SK-N-SH (cell line): Measurements from ENCODE around the gene SH2D3C. TPM values are rescaled to one million over a fixed set of nuclear protein-coding genes. Genes with fewer than 3 reads are reported as not detected.

ENCODE experiments used
- CTCF ChIA-PET: fragments of 300-600, 350-600 bp; formaldehyde crosslinking; extraction: SDS; loops from one replicate; lab custom pipeline; 2021; lab: Yijun Ruan, JAX
- POLR2A ChIA-PET: fragments of 350-600 bp; sonication (Branson Sonifier 250); formaldehyde crosslinking; extraction: SDS; loops from one replicate; lab custom pipeline; 2020; ENCODE audit warnings: antibody characterized with exemption, inconsistent platforms; lab: Yijun Ruan, JAX
- DNase-seq: peaks from one replicate; pipeline ENCODE4 v3.0.0; 2012
- H2AFZ ChIP-seq: fragments of 200-600 bp; sonication (generic); 2 replicates; pipeline ENCODE4 v1.8.1; 2016; ENCODE audit warnings: antibody characterized with exemption, mild to moderate bottlenecking, low read depth
- H3F3A ChIP-seq: fragments of 200-600 bp; sonication (generic); replicated peaks from 2 replicates; pipeline ENCODE3; 2016; ENCODE audit warnings: antibody characterized with exemption, mild to moderate bottlenecking; ENCODE audit not compliant: insufficient read depth
- H3K27ac ChIP-seq, 2 experiments: fragments of 200-500 bp in 1 of 2; fragments of 200-600 bp in 1 of 2; sonication (Bioruptor generic) in 1 of 2; sonication (generic), shearing (Covaris generic) in 1 of 2; 2 replicates each; pipeline versions ENCODE4 v1.5.1 to v1.6.1; 2014 to 2016; ENCODE audit warnings: low read depth in 2 of 2, inconsistent platforms in 1 of 2, low read length in 1 of 2, mild to moderate bottlenecking in 1 of 2, mixed read lengths in 1 of 2
- H3K27me3 ChIP-seq: fragments of 200-600 bp; sonication (generic), shearing (Covaris generic); 2 replicates; pipeline ENCODE4 v1.6.1; 2016; ENCODE audit warnings: mixed run types; ENCODE audit not compliant: insufficient read depth
- H3K36me3 ChIP-seq, 2 experiments: fragments of 200-500 bp in 1 of 2; fragments of 200-600 bp in 1 of 2; sonication (Bioruptor generic) in 1 of 2; sonication (generic) in 1 of 2; replicated peaks in 1 of 2; 2 replicates each; pipeline versions ENCODE3 to v1.5.1; 2014 to 2016; ENCODE audit warnings: low read length in 1 of 2, mild to moderate bottlenecking in 1 of 2; ENCODE audit not compliant: insufficient read depth in 2 of 2, control insufficient read depth in 1 of 2
- H3K4me1 ChIP-seq, 2 experiments: fragments of 200-500 bp in 1 of 2; fragments of 200-600 bp in 1 of 2; sonication (Bioruptor generic) in 1 of 2; sonication (generic), shearing (Covaris generic) in 1 of 2; 2 replicates each; pipeline versions ENCODE4 v1.5.1 to v1.6.1; 2014 to 2016; ENCODE audit warnings: low read depth in 1 of 2, low read length in 1 of 2, mixed run types in 1 of 2; ENCODE audit not compliant: insufficient read depth in 2 of 2, control insufficient read depth in 1 of 2
- H3K4me2 ChIP-seq: fragments of 200-600 bp; sonication (generic), shearing (Covaris generic); 2 replicates; pipeline ENCODE4 v1.6.1; 2017; ENCODE audit warnings: mixed run types
- H3K4me3 ChIP-seq, 2 experiments: fragments of 200-500 bp in 1 of 2; fragments of 200-600 bp in 1 of 2; sonication (Bioruptor generic) in 1 of 2; sonication (generic), shearing (Covaris generic) in 1 of 2; 2 replicates each; pipeline versions ENCODE4 v1.5.1 to v1.8.1; 2014 to 2016; ENCODE audit warnings: low read depth in 2 of 2, inconsistent platforms in 1 of 2, low read length in 1 of 2, mild to moderate bottlenecking in 1 of 2, mixed read lengths in 1 of 2, moderate library complexity in 1 of 2
- H3K79me2 ChIP-seq: fragments of 200-600 bp; sonication (generic); 2 replicates; pipeline ENCODE4 v1.8.1; 2017; ENCODE audit warnings: mild to moderate bottlenecking; ENCODE audit not compliant: insufficient read depth
- H3K9ac ChIP-seq: fragments of 200-600 bp; sonication (generic); 2 replicates; pipeline ENCODE4 v1.6.1; 2017; ENCODE audit warnings: mixed run types
- H3K9me2 ChIP-seq: fragments of 200-600 bp; sonication (generic); 2 replicates; pipeline ENCODE4 v1.6.1; 2017; ENCODE audit warnings: mixed run types
- H3K9me3 ChIP-seq: fragments of 200-600 bp; sonication (generic); 2 replicates; pipeline ENCODE4 v1.6.1; 2017; ENCODE audit warnings: mixed run types, mild to moderate bottlenecking, moderate library complexity
- H4K20me1 ChIP-seq: fragments of 200-600 bp; sonication (generic); 2 replicates; pipeline ENCODE4 v1.6.1; 2017; ENCODE audit warnings: mild to moderate bottlenecking, mixed run types; ENCODE audit not compliant: insufficient read depth
- CHD2 ChIP-seq: fragments of 150-350 bp; IDR thresholded peaks from 2 replicates; pipeline ENCODE4 v1.6.1; 2018; ENCODE audit warnings: low read length; ENCODE audit not compliant: partially characterized antibody
- EP300 ChIP-seq, 2 experiments: IDR thresholded peaks; 2 replicates each; pipeline versions ENCODE4 v1.4.0 to v1.6.1; 2012; ENCODE audit warnings: borderline replicate concordance in 1 of 2, low read depth in 1 of 2, low read length in 1 of 2
- EZH2phosphoT487 ChIP-seq: fragments of 200-600 bp; sonication (generic); IDR thresholded peaks from 2 replicates; pipeline ENCODE4 v1.6.1; 2017; ENCODE audit warnings: low read depth, mixed run types, mild to moderate bottlenecking, antibody characterized with exemption, moderate library complexity, borderline replicate concordance
- FOXJ3 ChIP-seq: sonication (generic); formaldehyde crosslinking; IDR thresholded peaks from 2 replicates; pipeline ENCODE4 v1.5.1; 2020; ENCODE audit warnings: mild to moderate bottlenecking, missing genetic modification reagents
- GATA2 ChIP-seq: sonication (generic); formaldehyde crosslinking; IDR thresholded peaks from 2 replicates; pipeline ENCODE4 v1.5.0; 2020; ENCODE audit warnings: mild to moderate bottlenecking, missing genetic modification reagents
- IRF3 ChIP-seq: fragments of 150-350 bp; IDR thresholded peaks from 2 replicates; pipeline ENCODE4 v1.6.1; 2016; ENCODE audit warnings: mild to moderate bottlenecking, low read depth, low read length
- MAX ChIP-seq: IDR thresholded peaks from 2 replicates; pipeline ENCODE4 v1.4.0; 2012; ENCODE audit warnings: low read depth
- MEF2A ChIP-seq: IDR thresholded peaks from 2 replicates; pipeline ENCODE4 v1.4.0; 2012; ENCODE audit warnings: low read depth, borderline replicate concordance
- NFIC ChIP-seq: IDR thresholded peaks from 2 replicates; pipeline ENCODE4 v1.4.0; 2012; ENCODE audit warnings: borderline replicate concordance
- PBX3 ChIP-seq: IDR thresholded peaks from 2 replicates; pipeline ENCODE4; 2012
- RCOR1 ChIP-seq: fragments of 150-350 bp; IDR thresholded peaks from 2 replicates; pipeline ENCODE4 v1.6.1; 2017; ENCODE audit warnings: antibody characterized with exemption, low read length
- REST ChIP-seq: IDR thresholded peaks from 2 replicates; pipeline ENCODE4 v1.6.1; 2012; ENCODE audit warnings: mild to moderate bottlenecking, low read depth, low read length, moderate library complexity
- RFX5 ChIP-seq: IDR thresholded peaks from 2 replicates; pipeline ENCODE4 v1.6.1; 2012; ENCODE audit warnings: mild to moderate bottlenecking, improper control_type of control experiment, low read length
- RXRA ChIP-seq: IDR thresholded peaks from 2 replicates; pipeline ENCODE4 v1.4.0; 2012; ENCODE audit warnings: low read depth, mild to moderate bottlenecking, borderline replicate concordance
- SIN3A ChIP-seq: IDR thresholded peaks from 2 replicates; pipeline ENCODE4 v1.6.1; 2012; ENCODE audit warnings: low read depth, mild to moderate bottlenecking, low read length, moderate library complexity, borderline replicate concordance
- TEAD4 ChIP-seq: IDR thresholded peaks from 2 replicates; pipeline ENCODE4 v1.4.0; 2012; ENCODE audit warnings: mild to moderate bottlenecking, borderline replicate concordance; ENCODE audit not compliant: insufficient read depth
- USF1 ChIP-seq: IDR thresholded peaks from 2 replicates; pipeline ENCODE4 v1.4.0; 2012; ENCODE audit warnings: low read depth, borderline replicate concordance
- USF2 ChIP-seq: fragments of 150-350 bp; IDR thresholded peaks from 2 replicates; pipeline ENCODE4 v1.6.1; 2017; ENCODE audit warnings: antibody characterized with exemption, low read length, low read depth, borderline replicate concordance
- WGBS: methylation state at CpG from one replicate; pipeline ENCODE4 v1.1.6; 2017; ENCODE audit warnings: low lambda C conversion rate; 5-methylcytosine and 5-hydroxymethylcytosine counted together
- polyA plus RNA-seq, 3 experiments: library from polyadenylated mRNA; depleted of rRNA; stranded (reverse); fragments of >200 nt; gene quantifications; 2 replicates each; pipeline ENCODE4 v1.2.3, GENCODE V29; 2012

Gene SH2D3C
- polyA plus RNA-seq, 1 of the 3 experiments (the other 2 are of a cell fraction) = 0.15 TPM

GRCh38 chr9:127714951-127715469 lies 63.5 kb downstream of the SH2D3C start:
- Histone ChIP-seq H4K20me1 (no peaks in the 10 kb centered on the region), H3K4me3 (peak overlapping the region; percentile 94 to 98), H3K4me2 (peak overlapping the region; percentile 98), H3K79me2 (peaks cover 13% of the 10 kb centered on the region; the same call in 1 of the 2 replicates), H3F3A (no peaks in the 10 kb centered on the region), H3K27me3 (no peaks in the 10 kb centered on the region), H3K27ac (peak overlapping the region; percentile 43 to 62), H2AFZ (peak overlapping the region; percentile 91), H3K36me3 (no peaks in the 10 kb centered on the region), H3K9me3 (no peaks in the 10 kb centered on the region), H3K9ac (peak overlapping the region; percentile 81), H3K9me2 (no peaks in the 10 kb centered on the region), H3K4me1 (peaks cover 0 to 17% of the 10 kb centered on the region in 2 experiments; a peak in 1 of 4 replicates)
- ChIA-PET CTCF (interaction anchor here (0.6 to 2.5 kb wide), 8 partner anchors 10 to 125 kb away, joined by 3 to 15 read pairs (median 4); partner anchors contain the start of gene TOR2A), POLR2A (interaction anchor here (1.0 to 1.5 kb wide), 2 partner anchors 8 to 11 kb away, joined by 3 to 4 read pairs; partner anchors contain the start of gene CFAP157)
- peak; percentile 75 for DNase-seq
- WGBS = 0% methylated on average over 7 of the region's 44 CpGs
- TF ChIP-seq MEF2A (no peak), REST (no peak), EP300 (IDR thresholded peaks at IDR 0.05; ENCODE audit: borderline replicate concordance in 1 of 2, low read depth in 1 of 2, low read length in 1 of 2) (no peak), TEAD4 (no peak), PBX3 (no peak), RFX5 (no peak), SIN3A (no peak), RCOR1 (no peak), USF2 (no peak), EZH2phosphoT487 (no peak), GATA2 (CRISPR knock-in tag) (no peak), FOXJ3 (CRISPR knock-in tag) (no peak), CHD2 (no peak), MAX (no peak), USF1 (no peak), RXRA (no peak), NFIC (no peak), IRF3 (no peak)
